HG02763 (cell line): Measurements from ENCODE around the gene MADD.

ENCODE experiments used
- ATAC-seq: cut with Tn5 transposase; IDR thresholded peaks from one replicate; pipeline ENCODE4 v1.9.1; 2021; ENCODE audit warnings: mild to moderate bottlenecking, moderate library complexity; ENCODE audit not compliant: unreplicated experiment

Gene MADD

GRCh38 chr11:47269829-47270305, at the start of gene MADD:
TSS of gene MADD (plus strand) at chr11:47270133.
- peak; percentile 76 for ATAC-seq

GRCh38 chr11:47220401-47220821, 49.5 kb upstream of the MADD start:
- no peak for ATAC-seq

- no peak for ATAC-seq
Observed at GRCh38 chr11:47222696-47223095, 47.2 kb upstream of the MADD start.

GRCh38 chr11:47225552-47226400, 44.2 kb upstream of the MADD start:
- peak; percentile 67 for ATAC-seq

GRCh38 chr11:47229161-47229560, 40.8 kb upstream of the MADD start:
- no peak for ATAC-seq

- no peak for ATAC-seq
Observed at GRCh38 chr11:47233051-47233450, 36.9 kb upstream of the MADD start.

- ATAC-seq, result no peak
Observed at GRCh38 chr11:47233989-47234668, 35.8 kb upstream of the MADD start.

- no peak for ATAC-seq
Observed at GRCh38 chr11:47234669-47235100, 35.2 kb upstream of the MADD start.

- no peak for ATAC-seq
Observed at GRCh38 chr11:47235163-47235562, 34.8 kb upstream of the MADD start.

- ATAC-seq, result no peak
Observed at GRCh38 chr11:47236482-47236881, 33.5 kb upstream of the MADD start.

- ATAC-seq, result no peak
Observed at GRCh38 chr11:47239852-47240251, 30.1 kb upstream of the MADD start.

- no peak for ATAC-seq
Observed at GRCh38 chr11:47241841-47242301, 28.1 kb upstream of the MADD start.

- ATAC-seq, result no peak
Observed at GRCh38 chr11:47242596-47243192, 27.2 kb upstream of the MADD start.

GRCh38 chr11:47243454-47243853, 26.5 kb upstream of the MADD start:
- no peak for ATAC-seq

GRCh38 chr11:47244448-47245350, 25.2 kb upstream of the MADD start:
- ATAC-seq, result no peak

GRCh38 chr11:47245611-47246357, 24.1 kb upstream of the MADD start:
- ATAC-seq, result no peak

- ATAC-seq, result no peak
Observed at GRCh38 chr11:47247502-47247901, 22.4 kb upstream of the MADD start.

- ATAC-seq, result peak; percentile 22
Observed at GRCh38 chr11:47248304-47248663, 21.6 kb upstream of the MADD start.

GRCh38 chr11:47248664-47249377, 21.1 kb upstream of the MADD start, which contains the start of gene ACP2:
TSS of gene ACP2 (minus strand) at chr11:47248814. CDS start at chr11:47248789, 25 bp downstream.
- peak; percentile 90 for ATAC-seq
